Neural cell (in vitro differentiated cells): ENCODE results near the gene EBF3. TPM values are rescaled to one million over a fixed set of nuclear protein-coding genes. Genes with fewer than 3 reads are reported as not detected.

Experiments used
- H2AFZ ChIP-seq: fragments of 200-600, 300-800 bp; sonication (generic), shearing (Covaris generic); 2 replicates; pipeline ENCODE4 v1.6.0; 2014; ENCODE audit warnings: low read depth, mild to moderate bottlenecking, antibody characterized with exemption, low read length, moderate library complexity
- H3F3A ChIP-seq: fragments of 200-600 bp; shearing (Covaris generic); 2 replicates; pipeline ENCODE4 v1.6.1; 2016; ENCODE audit warnings: mild to moderate bottlenecking, moderate library complexity, mixed read lengths, antibody characterized with exemption, low read length; ENCODE audit not compliant: insufficient read depth, poor library complexity, severe bottlenecking
- H3K27ac ChIP-seq: fragments of 200-600, 300-800 bp; sonication (generic), shearing (Covaris generic); 2 replicates; pipeline ENCODE4 v1.5.1; 2014; ENCODE audit warnings: mild to moderate bottlenecking, low read length, moderate library complexity
- H3K27me3 ChIP-seq: fragments of 300-800, 200-600 bp; sonication (generic), shearing (Covaris generic); 2 replicates; pipeline ENCODE4 v1.6.0; 2014; ENCODE audit warnings: mild to moderate bottlenecking, low read depth, low read length, moderate library complexity; ENCODE audit not compliant: insufficient read depth
- H3K36me3 ChIP-seq: fragments of 300-800, 200-600 bp; sonication (generic), shearing (Covaris generic); 2 replicates; pipeline ENCODE4 v1.5.1; 2014; ENCODE audit warnings: mild to moderate bottlenecking, antibody characterized with exemption, low read length, moderate library complexity; ENCODE audit not compliant: insufficient read depth
- H3K4me2 ChIP-seq: fragments of 300-800, 200-600 bp; sonication (generic), shearing (Covaris generic); 2 replicates; pipeline ENCODE4 v1.6.0; 2014; ENCODE audit warnings: mild to moderate bottlenecking, low read length
- H3K4me3 ChIP-seq: fragments of 300-800, 200-600 bp; sonication (generic), shearing (Covaris generic); 2 replicates; pipeline ENCODE4 v1.5.1; 2014; ENCODE audit warnings: mild to moderate bottlenecking, low read length, moderate library complexity
- H3K79me2 ChIP-seq: fragments of 200-600 bp; shearing (Covaris generic); replicated peaks from 2 replicates; pipeline ENCODE4 v1.6.0; 2014; ENCODE audit warnings: mild to moderate bottlenecking, low read length, moderate library complexity; ENCODE audit not compliant: insufficient read depth
- H3K9ac ChIP-seq: fragments of 300-800, 200-600 bp; sonication (generic), shearing (Covaris generic); 2 replicates; pipeline ENCODE4 v1.6.1; 2016; ENCODE audit warnings: mild to moderate bottlenecking, low read length, mixed read lengths
- H3K9me2 ChIP-seq: fragments of 200-600 bp; shearing (Covaris generic); 2 replicates; pipeline ENCODE4 v1.6.1; 2016; ENCODE audit warnings: mild to moderate bottlenecking, low read length, mixed read lengths; ENCODE audit not compliant: insufficient read depth
- H3K9me3 ChIP-seq: fragments of 200-600, 300-800 bp; sonication (generic), shearing (Covaris generic); 2 replicates; pipeline ENCODE4 v1.6.1; 2016; ENCODE audit warnings: mild to moderate bottlenecking, mixed run types, low read length, moderate library complexity, mixed read lengths
- H4K20me1 ChIP-seq: fragments of 200-600 bp; shearing (Covaris generic); 2 replicates; pipeline ENCODE4 v1.6.1; 2016; ENCODE audit warnings: mild to moderate bottlenecking, mixed run types; ENCODE audit not compliant: insufficient read depth
- EP300 ChIP-seq: fragments of 450-650 bp; conservative IDR thresholded peaks from 2 replicates; pipeline ENCODE4 v1.6.1; 2014; ENCODE audit warnings: antibody characterized with exemption, mild to moderate bottlenecking, moderate library complexity; ENCODE audit not compliant: poor library complexity, severe bottlenecking
- EZH2 ChIP-seq: fragments of 200-600, 300-800 bp; shearing (Covaris generic), sonication (generic); IDR thresholded peaks from 2 replicates; pipeline ENCODE4 v1.6.1; 2014; ENCODE audit warnings: antibody characterized with exemption, low read length, borderline replicate concordance, mild to moderate bottlenecking; ENCODE audit not compliant: insufficient read depth, poor library complexity, severe bottlenecking
- MXI1 ChIP-seq: fragments of 450-650 bp; conservative IDR thresholded peaks from 2 replicates; pipeline ENCODE4 v1.6.1; 2014; ENCODE audit warnings: antibody characterized with exemption, mild to moderate bottlenecking; ENCODE audit not compliant: poor library complexity, severe bottlenecking
- POLR2AphosphoS5 ChIP-seq: IDR thresholded peaks from 2 replicates; pipeline ENCODE4 v1.6.1; 2012
- RAD21 ChIP-seq: fragments of 450-650 bp; conservative IDR thresholded peaks from 2 replicates; pipeline ENCODE4 v1.6.1; 2014; ENCODE audit warnings: antibody characterized with exemption, mild to moderate bottlenecking, moderate library complexity
- SMC3 ChIP-seq: fragments of 450-650 bp; conservative IDR thresholded peaks from 2 replicates; pipeline ENCODE4 v1.6.1; 2014; ENCODE audit warnings: antibody characterized with exemption, mild to moderate bottlenecking, moderate library complexity; ENCODE audit not compliant: poor library complexity
- TAF1 ChIP-seq: IDR thresholded peaks from 2 replicates; pipeline ENCODE4 v1.6.1; 2012; ENCODE audit warnings: low read depth
- polyA plus RNA-seq: library from polyadenylated mRNA; depleted of rRNA; stranded (reverse); fragments of >200 nt; gene quantifications from 2 replicates; pipeline ENCODE4 v1.2.3, GENCODE V29; 2014
- TF ChIP-seq, protein P1 (sequence below): fragments of 450-650 bp; IDR thresholded peaks from 2 replicates; pipeline ENCODE4 v1.5.1; 2014; ENCODE audit warnings: antibody characterized with exemption, mild to moderate bottlenecking, moderate library complexity; ENCODE audit not compliant: poor library complexity, severe bottlenecking
- TF ChIP-seq, protein P2 (sequence below): IDR thresholded peaks from 2 replicates; pipeline ENCODE4 v1.6.1; 2012; ENCODE audit warnings: borderline replicate concordance

EBF3 gene
- polyA plus RNA-seq, 1 donor from 2014 or later: 0.38 TPM

- H3K36me3 ChIP-seq: no peaks in the 10 kb centered on the region
- H3K4me2 ChIP-seq: no peak overlapping the region
- no peak overlapping the region for H2AFZ ChIP-seq
- no peaks in the 10 kb centered on the region for H3K79me2 ChIP-seq
- no peaks in the 10 kb centered on the region for H3F3A ChIP-seq
- TF ChIP-seq MXI1: no peak
- TF ChIP-seq RAD21: no peak
- TF ChIP-seq EZH2: no peak
- TF ChIP-seq, protein P1, sequence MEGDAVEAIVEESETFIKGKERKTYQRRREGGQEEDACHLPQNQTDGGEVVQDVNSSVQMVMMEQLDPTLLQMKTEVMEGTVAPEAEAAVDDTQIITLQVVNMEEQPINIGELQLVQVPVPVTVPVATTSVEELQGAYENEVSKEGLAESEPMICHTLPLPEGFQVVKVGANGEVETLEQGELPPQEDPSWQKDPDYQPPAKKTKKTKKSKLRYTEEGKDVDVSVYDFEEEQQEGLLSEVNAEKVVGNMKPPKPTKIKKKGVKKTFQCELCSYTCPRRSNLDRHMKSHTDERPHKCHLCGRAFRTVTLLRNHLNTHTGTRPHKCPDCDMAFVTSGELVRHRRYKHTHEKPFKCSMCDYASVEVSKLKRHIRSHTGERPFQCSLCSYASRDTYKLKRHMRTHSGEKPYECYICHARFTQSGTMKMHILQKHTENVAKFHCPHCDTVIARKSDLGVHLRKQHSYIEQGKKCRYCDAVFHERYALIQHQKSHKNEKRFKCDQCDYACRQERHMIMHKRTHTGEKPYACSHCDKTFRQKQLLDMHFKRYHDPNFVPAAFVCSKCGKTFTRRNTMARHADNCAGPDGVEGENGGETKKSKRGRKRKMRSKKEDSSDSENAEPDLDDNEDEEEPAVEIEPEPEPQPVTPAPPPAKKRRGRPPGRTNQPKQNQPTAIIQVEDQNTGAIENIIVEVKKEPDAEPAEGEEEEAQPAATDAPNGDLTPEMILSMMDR: no peak
- TF ChIP-seq, protein P2, sequence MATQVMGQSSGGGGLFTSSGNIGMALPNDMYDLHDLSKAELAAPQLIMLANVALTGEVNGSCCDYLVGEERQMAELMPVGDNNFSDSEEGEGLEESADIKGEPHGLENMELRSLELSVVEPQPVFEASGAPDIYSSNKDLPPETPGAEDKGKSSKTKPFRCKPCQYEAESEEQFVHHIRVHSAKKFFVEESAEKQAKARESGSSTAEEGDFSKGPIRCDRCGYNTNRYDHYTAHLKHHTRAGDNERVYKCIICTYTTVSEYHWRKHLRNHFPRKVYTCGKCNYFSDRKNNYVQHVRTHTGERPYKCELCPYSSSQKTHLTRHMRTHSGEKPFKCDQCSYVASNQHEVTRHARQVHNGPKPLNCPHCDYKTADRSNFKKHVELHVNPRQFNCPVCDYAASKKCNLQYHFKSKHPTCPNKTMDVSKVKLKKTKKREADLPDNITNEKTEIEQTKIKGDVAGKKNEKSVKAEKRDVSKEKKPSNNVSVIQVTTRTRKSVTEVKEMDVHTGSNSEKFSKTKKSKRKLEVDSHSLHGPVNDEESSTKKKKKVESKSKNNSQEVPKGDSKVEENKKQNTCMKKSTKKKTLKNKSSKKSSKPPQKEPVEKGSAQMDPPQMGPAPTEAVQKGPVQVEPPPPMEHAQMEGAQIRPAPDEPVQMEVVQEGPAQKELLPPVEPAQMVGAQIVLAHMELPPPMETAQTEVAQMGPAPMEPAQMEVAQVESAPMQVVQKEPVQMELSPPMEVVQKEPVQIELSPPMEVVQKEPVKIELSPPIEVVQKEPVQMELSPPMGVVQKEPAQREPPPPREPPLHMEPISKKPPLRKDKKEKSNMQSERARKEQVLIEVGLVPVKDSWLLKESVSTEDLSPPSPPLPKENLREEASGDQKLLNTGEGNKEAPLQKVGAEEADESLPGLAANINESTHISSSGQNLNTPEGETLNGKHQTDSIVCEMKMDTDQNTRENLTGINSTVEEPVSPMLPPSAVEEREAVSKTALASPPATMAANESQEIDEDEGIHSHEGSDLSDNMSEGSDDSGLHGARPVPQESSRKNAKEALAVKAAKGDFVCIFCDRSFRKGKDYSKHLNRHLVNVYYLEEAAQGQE: no peak
- no peak for TF ChIP-seq SMC3
- TF ChIP-seq TAF1: no peak
- TF ChIP-seq EP300: no peak
- TF ChIP-seq POLR2AphosphoS5: no peak
- peaks cover 35% of the 10 kb centered on the region for H3K27me3 ChIP-seq
- H3K9ac ChIP-seq: no peak overlapping the region
- H3K9me2 ChIP-seq: no peaks in the 10 kb centered on the region
- no peak overlapping the region for H3K27ac ChIP-seq
- no peaks in the 10 kb centered on the region for H3K9me3 ChIP-seq
- H3K4me3 ChIP-seq: no peak overlapping the region
- no peaks in the 10 kb centered on the region for H4K20me1 ChIP-seq
Measured at GRCh38 chr10:129951970-129952265, 12.2 kb downstream of the EBF3 start.

DNA sequence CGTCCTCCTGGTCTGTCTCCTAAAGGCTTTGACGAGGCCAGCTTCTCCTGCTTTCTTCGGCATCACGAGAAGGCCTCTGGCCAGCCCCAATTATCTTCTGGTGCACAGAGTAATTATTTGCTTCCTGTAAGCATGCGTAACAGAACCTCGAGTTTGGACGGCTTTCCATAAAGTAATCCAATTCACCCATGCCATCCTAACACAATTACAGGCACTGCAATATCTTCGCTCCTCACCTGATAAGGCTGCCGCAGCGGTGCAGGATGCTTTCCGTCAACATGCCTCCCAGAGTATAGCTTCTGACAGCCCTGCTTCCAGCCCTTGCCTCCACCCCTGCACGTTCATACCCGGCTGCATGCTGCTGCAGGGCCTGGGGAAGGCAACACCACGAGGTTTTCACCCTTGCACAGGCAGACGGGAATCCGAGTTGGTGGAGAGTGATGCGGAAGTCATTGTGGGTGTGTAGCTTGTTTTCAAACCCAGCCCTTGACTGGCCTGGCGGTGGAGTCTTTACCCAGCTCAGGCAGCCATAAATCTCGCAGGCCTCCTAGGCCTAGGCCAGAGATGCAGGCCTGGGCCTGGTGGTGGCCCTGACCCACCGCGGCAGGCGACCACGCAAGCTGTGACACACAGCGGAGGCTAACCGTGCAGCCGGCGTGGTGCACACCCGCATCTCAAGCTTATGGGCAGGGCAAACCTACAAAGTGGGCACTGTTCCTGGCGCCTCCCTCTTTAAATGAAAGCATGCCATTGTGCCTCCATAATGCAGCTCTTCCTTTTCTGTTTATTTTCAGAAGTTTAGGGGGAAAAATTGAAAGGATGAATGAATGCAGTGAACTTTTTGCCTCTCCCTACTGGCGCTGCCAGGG is 12.7 kb downstream of the EBF3 start:
- no peaks in the 10 kb centered on the region for H4K20me1 ChIP-seq
- no peak overlapping the region for H2AFZ ChIP-seq
- no peaks in the 10 kb centered on the region for H3K79me2 ChIP-seq
- no peak overlapping the region for H3K9ac ChIP-seq
- no peaks in the 10 kb centered on the region for H3K9me2 ChIP-seq
- H3F3A ChIP-seq: no peaks in the 10 kb centered on the region
- peaks cover 29% of the 10 kb centered on the region for H3K27me3 ChIP-seq
- no peak overlapping the region for H3K4me2 ChIP-seq
- no peaks in the 10 kb centered on the region for H3K36me3 ChIP-seq
- H3K27ac ChIP-seq: no peak overlapping the region
- H3K9me3 ChIP-seq: no peaks in the 10 kb centered on the region
- TF ChIP-seq, protein P1: no peak
- TF ChIP-seq, protein P2: no peak
- TF ChIP-seq POLR2AphosphoS5: no peak
- TF ChIP-seq TAF1: no peak
- TF ChIP-seq MXI1: no peak
- no peak for TF ChIP-seq RAD21
- no peak for TF ChIP-seq SMC3
- no peak for TF ChIP-seq EP300
- no peak for TF ChIP-seq EZH2
- H3K4me3 ChIP-seq: no peak overlapping the region
